AG09319 (cell line): ENCODE data around the gene MAP4K5.
"Not testable (repeated sequence)": the region's sequence is repeated elsewhere in the genome, so short reads cannot be mapped to it uniquely, and the experiment has no call there.

Experiments used
- DNase-seq: peaks from one replicate; pipeline ENCODE4 v3.0.0-alpha.2; 2010; ENCODE audit warnings: low read depth; ENCODE audit errors: extremely low read depth
- TF ChIP-seq, protein P1 (sequence below): IDR thresholded peaks from 2 replicates; pipeline ENCODE4 v1.5.1; 2011; ENCODE audit warnings: low read depth, mild to moderate bottlenecking, inconsistent platforms, low read length, moderate library complexity

MAP4K5 gene

DNA sequence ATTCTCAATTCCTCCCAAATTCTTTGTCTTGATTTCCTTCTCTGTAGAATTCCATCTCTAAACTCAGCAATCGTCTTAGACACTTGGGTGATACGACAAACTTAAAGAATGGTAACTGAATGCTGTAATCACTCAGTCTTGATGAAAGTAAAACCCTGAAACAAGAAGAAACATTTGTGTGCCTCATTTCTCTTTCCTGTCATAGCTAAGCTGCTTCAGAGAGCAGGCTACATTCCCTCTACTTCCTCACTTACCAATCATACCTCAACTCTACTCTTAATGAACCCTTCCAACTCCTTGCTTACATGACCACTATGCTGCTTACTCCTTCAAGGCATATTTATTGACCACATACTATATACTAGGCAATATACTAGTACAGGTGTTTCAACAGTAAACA, 8.3 kb downstream of the MAP4K5 start:
- TF ChIP-seq, protein P1, sequence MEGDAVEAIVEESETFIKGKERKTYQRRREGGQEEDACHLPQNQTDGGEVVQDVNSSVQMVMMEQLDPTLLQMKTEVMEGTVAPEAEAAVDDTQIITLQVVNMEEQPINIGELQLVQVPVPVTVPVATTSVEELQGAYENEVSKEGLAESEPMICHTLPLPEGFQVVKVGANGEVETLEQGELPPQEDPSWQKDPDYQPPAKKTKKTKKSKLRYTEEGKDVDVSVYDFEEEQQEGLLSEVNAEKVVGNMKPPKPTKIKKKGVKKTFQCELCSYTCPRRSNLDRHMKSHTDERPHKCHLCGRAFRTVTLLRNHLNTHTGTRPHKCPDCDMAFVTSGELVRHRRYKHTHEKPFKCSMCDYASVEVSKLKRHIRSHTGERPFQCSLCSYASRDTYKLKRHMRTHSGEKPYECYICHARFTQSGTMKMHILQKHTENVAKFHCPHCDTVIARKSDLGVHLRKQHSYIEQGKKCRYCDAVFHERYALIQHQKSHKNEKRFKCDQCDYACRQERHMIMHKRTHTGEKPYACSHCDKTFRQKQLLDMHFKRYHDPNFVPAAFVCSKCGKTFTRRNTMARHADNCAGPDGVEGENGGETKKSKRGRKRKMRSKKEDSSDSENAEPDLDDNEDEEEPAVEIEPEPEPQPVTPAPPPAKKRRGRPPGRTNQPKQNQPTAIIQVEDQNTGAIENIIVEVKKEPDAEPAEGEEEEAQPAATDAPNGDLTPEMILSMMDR: no peak
- DNase-seq: no peak

DNA sequence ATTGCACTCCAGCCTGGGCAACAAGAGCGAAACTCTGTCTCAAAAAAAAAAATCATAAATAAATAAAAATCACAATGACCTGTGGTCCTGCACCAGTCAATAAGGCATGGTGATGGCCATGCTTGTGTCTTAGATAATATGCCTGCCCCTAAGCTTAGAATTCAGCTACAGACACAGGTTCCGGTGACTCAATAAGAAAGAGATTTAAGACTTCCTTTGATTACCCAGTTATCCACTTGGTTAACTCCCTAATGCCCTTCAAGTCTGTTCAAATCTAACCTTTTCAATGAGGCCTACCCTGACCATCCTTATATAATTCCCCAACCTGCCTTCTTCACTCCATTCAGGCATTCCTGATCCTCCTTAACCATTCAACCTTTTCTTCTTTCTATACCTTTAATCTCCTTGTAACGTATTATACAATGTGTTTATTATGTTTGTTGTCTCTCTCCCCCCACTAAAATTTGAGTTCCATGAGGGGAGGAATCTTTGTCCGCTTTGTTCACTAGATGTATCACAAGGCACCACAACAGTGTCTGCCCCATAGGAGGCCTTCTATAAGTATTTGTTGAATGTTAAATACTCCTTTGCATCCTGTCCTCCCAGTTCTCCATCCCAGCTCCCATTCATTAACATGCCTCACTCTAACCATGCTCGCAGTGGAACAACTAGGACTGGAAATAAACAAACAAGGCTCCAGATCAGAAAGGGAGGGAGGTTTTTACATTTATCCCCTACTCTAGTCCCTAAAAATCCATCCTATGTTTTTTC, 8.9 kb downstream of the MAP4K5 start:
- TF ChIP-seq, protein P1: no peak
- DNase-seq: no peak

DNA sequence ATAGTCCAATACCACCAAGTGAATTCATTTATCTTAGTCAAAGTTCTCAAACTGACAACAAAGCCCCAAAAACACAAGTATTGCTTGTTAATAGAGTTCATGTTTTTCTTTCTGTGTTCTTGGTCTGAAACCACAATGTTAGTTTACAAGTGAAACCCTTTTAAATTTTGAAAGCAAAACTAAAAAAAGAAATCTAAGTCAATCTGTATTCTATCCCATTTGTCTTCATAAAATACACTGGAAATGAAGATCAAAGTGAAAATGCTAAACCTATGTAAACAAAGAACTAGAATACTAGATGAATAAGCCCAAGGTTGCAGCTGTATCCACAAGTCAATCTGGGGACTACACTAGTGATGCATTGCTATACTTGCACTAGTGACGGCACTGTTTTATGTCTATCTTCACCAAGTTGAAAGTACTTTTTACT, 10.4 kb downstream of the MAP4K5 start:
- DNase-seq: no peak
- TF ChIP-seq, protein P1: no peak

DNA sequence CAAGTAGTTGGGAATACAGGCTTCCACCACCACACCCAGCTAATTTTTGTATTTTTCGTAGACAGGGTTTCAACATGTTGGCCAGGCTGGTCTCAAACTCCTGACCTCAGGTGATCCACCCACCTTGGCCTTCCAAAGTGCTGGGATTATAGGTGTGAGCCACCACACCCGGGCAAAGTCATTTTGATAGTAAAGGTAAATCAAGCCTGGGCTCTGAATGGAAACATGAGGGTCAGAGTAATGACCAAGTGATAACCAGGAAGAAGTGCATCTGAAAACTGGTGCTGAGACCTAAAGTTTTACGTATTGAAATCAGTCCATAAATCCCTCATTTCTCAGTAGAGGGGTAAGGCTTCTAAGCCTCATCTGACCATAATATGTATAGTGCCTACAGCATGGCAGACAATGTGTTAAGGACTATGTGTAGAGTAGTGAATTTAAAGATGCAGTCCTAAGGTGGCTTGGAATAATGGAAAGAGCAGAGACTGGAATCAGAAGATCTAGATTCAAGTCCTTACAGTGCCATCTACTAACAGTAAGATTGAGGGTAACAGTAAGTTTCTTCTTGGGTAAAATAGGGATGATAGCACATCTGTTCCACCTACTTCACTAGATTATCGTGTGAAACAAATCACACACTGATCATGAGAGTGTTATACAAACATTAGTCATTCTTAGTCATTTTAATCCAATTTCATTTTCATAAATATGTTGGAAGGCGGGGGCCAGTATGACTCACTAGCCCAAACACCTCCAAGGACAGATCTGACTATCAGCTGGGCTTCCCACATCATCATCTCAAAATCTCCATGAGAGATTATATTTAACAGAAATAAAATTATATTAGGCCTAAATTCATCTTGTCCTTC, 11.2 kb downstream of the MAP4K5 start:
- DNase-seq: peak; percentile 34
- TF ChIP-seq, protein P1: no peak

DNA sequence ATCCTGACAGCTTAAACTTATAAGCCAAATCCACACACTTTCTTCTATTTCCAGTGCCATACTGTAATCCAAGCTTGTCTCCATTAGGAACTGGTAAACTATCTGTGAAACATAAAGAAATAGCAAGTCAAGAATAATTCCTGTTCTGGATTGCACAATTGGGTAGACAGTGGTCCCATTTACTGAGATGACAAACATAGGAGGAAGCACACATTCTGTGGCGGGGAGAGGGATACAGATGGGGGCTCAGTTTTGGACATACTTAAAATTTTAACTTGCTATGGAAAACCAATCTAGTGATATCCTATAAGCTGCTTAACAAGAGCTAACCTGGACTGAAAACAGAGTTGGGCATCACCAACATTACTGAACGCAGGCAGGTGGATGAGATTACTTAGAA, 16.3 kb downstream of the MAP4K5 start:
- no peak for DNase-seq
- TF ChIP-seq, protein P1: no peak

DNA sequence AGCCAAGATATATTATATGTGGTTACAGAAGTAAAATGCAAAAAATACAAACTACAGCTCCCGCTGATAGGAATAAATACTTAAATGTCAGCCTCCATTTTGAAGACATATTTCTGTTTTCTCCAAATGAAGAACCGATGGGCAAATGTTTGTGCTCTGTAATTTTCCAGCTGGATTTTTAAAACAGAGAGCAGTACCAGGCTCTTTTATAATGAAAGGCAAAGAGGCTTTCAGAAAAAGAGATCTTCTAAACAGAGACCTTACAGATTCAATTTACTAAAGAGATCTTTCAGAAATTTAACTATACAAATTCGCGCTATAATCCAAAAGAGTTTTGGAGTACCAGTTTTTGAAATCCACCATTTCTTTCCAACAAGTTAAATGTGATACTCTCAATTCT, 19.9 kb downstream of the MAP4K5 start:
- TF ChIP-seq, protein P1: no peak
- no peak for DNase-seq

DNA sequence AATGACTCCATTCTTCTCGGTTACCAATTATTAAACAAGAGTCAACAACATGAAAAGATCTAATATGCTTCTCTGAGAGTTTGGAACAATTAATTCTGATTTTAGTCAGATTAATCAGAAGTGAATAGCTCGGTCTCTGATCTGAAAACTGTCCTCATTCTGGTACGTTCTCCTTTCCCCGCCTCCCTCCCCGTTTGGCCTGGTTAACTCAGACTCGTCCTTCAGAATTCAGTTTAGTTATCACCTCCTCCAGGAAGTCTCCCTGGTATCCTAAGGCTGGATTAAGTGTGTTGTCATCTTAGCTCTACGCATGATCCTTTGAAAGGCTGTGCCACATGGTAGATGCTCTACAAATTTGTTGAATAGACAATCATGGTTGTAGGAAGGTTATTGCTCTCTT, 22.2 kb downstream of the MAP4K5 start:
- no peak for DNase-seq
- TF ChIP-seq, protein P1: no peak

DNA sequence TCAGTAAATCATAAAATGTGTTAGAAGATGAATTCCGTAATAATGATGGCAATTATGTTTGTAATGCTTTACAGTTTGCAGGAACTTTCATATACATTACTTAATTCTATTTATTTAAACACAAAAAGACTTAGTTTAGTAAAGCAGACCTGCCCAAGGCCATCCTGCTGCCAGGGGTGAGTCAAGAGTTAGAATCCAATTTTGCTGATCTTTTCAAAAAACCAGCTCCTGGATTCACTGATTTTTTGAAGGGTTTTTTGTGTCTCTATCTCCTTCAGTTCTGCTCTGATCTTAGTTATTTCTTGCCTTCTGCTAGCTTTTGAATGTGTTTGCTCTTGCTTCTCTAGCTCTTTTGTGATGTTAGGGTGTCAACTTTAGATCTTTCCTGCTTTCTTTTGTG, 25.3 kb downstream of the MAP4K5 start:
- DNase-seq: not testable (repeated sequence)
